Hindlimb muscle (tissue), 1 donor: ENCODE data around the gene TOMM40L. TPM values are rescaled to one million over a fixed set of nuclear protein-coding genes. Genes with fewer than 3 reads are reported as not detected.
A peak's percentile ranks its signal among the peaks of the same experiment; 100 is the strongest.

Experiments
- DNase-seq: peaks from one replicate; pipeline ENCODE4 v3.0.0-alpha.2; 2013
- polyA plus RNA-seq: library from polyadenylated mRNA; unstranded; fragments of 120-200 nt; gene quantifications from one replicate; pipeline ENCODE4 v1.2.1, GENCODE V29; 2013; ENCODE audit not compliant: insufficient read length

Gene TOMM40L
- polyA plus RNA-seq, 1 donor, result 9.0 TPM

- DNase-seq, result no peak
Measured at GRCh38 chr1:161197560-161198193, 28.2 kb upstream of the TOMM40L start.

GRCh38 chr1:161198194-161198896 lies 27.5 kb upstream of the TOMM40L start:
- DNase-seq, result peak; percentile 53

- DNase-seq, result peak; percentile 88
Measured at GRCh38 chr1:161198897-161199431, 26.9 kb upstream of the TOMM40L start, which contains the start of gene ADAMTS4. Gene ADAMTS4, minus strand, starts transcription at chr1:161199054. Its CDS starts 427 bp downstream, at chr1:161198627.

- no peak for DNase-seq
Measured at GRCh38 chr1:161199506-161200139, 26.2 kb upstream of the TOMM40L start.

- DNase-seq, result no peak
Measured at GRCh38 chr1:161200421-161200991, 25.4 kb upstream of the TOMM40L start.

- DNase-seq, result peak; percentile 78
Measured at GRCh38 chr1:161200992-161201835, 24.6 kb upstream of the TOMM40L start.

DNA sequence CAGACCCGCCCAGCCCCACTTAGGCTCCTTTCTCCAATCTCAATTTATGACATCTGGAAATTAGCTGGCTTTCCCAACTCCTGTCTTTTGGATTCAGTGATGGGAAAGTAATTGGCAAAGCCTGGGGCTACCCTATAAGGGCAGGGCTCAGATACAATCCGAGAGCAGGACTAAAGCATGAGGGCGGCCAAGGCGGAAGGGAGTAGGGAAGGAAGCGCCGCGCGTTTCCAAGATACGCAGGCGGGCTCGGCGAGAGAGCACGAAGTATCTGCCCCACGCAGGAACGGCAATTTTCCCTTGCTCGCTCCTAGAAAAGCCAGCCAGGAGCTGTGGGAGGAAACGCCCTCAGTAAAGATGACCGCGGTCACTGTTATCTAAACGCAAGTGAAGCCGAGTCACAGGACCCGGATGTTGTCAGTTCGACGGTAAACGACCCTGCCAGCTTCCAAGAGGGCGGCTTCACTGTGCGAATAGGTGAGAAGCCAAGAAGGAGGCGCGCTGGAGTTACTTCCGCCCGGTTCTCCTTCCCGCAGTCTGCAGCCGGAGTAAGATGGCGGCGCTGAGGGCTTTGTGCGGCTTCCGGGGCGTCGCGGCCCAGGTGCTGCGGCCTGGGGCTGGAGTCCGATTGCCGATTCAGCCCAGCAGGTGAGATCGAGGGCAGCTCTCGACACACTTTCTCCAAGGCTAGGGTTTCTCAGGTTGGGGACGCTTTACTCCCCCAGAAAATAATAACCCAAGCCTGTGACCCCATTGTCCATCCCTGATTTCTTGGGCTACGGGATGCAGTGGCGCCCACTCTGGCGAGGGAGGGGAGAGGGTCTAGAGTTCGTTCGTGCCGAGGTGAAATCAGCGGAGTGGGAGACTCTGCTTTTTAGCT lies 23.8 kb upstream of the TOMM40L start, which contains the start of gene NDUFS2:
Gene NDUFS2, plus strand, starts transcription at position 532 of the 877 bp plus-strand sequence. Its CDS starts 19 bp downstream, at position 551.
- peak; percentile 98 for DNase-seq

DNA sequence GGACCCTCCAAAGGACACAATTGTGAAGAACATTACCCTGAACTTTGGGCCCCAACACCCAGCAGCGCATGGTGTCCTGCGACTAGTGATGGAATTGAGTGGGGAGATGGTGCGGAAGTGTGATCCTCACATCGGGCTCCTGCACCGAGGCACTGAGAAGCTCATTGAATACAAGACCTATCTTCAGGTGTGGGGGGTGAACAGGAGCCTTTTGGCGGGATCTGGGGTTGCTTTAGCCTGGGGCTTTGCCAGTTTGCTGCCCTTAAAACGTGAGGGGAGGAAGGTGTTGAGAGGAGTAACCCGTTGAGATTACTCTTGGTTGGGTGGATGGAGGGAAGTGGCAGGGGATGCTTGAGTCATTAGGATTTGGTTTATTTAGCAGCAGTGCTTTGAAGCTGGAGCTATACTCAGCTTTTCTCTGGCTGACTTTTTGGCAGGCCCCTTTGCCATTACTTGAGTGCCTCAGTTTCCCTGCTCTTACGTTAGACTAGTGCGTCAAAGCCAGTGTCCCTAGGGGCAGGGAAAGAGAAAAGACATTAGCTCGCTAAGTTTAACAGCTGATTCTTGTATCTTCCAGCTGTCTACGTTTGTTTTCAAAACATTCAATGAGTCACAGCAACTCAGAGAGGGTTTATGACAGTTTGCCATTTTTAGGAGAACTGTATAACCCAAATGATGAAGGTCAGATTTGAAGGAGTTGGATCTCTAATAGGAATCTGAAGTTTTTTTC lies 19.3 kb upstream of the TOMM40L start:
- DNase-seq, result no peak

DNA sequence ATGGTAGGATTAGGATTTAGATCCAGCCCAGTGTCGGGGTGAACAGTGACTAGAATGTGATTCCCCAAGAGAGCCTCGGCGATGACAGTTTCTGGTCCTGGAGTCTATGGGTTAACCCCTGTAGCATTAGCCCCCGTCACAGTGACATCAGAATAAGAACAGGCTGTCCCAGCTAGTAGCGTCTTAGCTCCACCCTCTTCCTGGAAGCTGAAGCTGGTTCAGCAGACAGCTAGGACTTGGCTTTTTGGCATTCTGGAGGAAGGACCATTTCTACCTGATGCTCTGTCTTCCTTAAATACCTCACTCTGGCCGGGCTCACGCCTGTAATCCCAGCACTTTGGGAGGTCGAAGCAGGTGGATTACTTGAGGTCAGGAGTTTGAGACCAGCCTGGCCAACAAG lies 18.7 kb upstream of the TOMM40L start:
- no peak for DNase-seq

DNA sequence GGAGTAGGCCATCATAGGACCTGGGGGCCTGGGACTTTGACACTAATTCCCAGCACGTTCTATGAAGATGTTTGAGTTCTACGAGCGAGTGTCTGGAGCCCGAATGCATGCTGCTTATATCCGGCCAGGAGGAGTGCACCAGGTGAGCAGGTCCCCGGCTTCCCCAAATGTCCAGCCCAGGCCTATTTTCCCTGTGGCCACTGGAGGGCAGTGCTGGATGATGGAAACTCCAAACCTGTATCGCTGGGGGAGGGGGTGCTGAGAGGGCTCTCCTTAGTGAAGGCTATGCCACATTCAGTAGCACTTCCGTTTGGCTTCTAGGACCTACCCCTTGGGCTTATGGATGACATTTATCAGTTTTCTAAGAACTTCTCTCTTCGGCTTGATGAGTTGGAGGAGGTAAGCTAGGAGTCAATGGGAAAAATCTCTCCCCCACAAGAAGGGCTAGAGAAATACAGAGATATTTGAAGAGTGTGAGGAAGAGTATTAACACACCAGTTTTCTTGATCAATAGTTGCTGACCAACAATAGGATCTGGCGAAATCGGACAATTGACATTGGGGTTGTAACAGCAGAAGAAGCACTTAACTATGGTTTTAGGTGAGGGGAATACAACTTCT lies 16.0 kb upstream of the TOMM40L start:
- DNase-seq, result peak; percentile 68

DNA sequence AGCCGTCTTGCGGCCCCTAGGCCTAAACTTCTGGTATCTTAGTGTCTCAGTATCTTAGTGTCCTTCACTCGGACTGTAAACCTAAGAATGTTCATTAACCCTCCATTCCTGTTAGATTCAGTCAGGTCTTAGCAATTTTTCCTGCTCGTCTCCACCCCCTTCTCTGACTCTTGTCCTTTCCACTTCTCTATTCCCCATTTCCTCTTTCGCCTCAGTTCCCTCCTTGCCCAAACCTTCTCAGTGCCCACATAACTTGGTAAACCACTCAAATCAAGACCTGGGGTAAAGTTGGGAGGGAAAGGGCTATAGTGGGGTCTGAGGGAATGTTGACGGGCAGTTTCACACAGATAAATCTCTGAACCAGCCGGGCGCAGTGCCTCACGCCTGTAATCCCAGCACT lies 11.5 kb upstream of the TOMM40L start:
- no peak for DNase-seq

DNA sequence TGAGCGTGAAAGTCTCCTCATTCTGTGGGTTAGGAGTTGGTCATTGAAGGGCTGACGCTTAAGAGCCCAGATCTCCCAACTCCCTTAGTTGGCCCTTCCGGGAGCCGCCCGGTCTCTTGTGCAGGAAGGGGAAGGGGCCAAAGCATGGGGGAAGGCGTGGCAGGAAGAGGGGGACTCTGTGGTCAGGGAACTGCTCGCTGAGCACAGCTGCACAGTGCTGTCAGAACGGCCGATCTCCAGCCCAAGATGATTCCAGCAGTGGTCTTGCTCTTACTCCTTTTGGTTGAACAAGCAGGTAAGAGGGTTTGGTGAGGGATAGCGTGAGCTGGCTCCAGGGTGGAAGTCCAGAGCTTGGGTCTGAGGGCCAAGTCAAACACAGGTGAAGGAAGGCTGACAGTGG lies 10.8 kb upstream of the TOMM40L start, which contains the start of gene FCER1G:
Gene FCER1G, plus strand, starts transcription at position 220 of the 400 bp plus-strand sequence. Its CDS starts 27 bp downstream, at position 247.
- no peak for DNase-seq

DNA sequence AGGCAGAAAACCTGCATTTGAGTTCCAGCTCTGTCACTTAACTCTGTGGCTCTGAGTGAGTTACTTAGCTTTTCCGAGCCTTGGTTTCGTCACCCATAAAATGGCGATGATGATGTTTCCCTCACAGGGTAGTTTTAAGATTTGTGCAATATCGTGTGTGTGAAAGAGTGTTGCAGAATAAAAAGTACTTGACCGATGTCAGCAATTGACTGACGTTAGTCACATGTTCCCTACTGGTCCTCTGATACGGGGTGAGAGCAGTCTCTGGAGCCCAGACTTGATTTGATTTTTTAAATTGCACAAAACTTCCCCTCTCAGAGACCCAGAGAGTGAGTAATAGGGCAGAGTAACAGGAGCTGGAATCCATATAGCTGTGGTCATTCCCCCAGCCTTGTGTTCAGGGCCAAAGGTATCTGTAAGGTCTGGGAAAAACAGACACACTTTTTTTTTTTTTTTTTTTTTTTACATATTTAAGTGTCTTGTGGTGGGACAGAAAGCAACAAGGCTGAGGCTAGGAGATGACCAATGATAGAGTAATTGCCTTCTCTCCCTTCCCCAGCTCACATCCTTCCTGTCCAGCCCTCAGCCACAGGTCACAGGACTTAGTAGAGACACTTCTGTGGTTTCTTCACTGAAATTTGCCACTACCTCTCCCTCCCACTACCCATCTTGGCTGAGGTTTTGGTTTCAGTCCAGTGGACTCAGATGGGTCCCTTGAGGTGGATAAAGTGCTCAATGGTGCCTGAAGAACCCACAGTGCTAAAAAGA lies 8.7 kb upstream of the TOMM40L start:
- DNase-seq, result no peak

GRCh38 chr1:161217831-161218230 lies 8.0 kb upstream of the TOMM40L start:
- no peak for DNase-seq

DNA sequence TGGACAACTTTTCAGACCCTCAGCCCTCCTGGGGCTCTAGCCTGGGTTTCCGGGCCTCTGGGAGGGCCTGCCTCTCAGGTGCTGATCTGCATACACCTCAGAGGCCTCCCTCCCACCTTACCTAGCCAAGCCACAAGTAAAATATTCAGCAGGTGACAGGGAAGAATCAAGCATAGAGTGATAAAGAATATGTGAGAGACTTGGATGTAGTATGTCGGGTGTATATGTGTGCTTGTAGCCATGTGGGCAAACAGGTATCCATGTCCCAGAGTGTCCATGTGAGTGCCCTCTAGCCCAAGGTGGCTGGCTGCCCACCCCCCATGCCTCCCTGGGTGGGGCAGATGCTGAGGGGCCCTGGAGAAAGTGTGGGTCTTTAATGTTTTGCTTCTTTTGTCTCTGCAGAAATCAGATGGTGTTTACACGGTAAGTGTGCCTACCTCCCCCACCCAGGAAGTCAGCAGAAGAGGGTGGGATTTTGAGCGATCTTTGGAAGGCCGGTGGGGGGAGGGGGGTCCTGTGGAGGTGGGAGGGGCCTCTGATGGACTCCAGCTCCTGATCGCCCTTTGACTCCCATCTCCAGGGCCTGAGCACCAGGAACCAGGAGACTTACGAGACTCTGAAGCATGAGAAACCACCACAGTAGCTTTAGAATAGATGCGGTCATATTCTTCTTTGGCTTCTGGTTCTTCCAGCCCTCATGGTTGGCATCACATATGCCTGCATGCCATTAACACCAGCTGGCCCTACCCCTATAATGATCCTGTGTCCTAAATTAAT lies 7.4 kb upstream of the TOMM40L start:
- DNase-seq, result no peak

DNA sequence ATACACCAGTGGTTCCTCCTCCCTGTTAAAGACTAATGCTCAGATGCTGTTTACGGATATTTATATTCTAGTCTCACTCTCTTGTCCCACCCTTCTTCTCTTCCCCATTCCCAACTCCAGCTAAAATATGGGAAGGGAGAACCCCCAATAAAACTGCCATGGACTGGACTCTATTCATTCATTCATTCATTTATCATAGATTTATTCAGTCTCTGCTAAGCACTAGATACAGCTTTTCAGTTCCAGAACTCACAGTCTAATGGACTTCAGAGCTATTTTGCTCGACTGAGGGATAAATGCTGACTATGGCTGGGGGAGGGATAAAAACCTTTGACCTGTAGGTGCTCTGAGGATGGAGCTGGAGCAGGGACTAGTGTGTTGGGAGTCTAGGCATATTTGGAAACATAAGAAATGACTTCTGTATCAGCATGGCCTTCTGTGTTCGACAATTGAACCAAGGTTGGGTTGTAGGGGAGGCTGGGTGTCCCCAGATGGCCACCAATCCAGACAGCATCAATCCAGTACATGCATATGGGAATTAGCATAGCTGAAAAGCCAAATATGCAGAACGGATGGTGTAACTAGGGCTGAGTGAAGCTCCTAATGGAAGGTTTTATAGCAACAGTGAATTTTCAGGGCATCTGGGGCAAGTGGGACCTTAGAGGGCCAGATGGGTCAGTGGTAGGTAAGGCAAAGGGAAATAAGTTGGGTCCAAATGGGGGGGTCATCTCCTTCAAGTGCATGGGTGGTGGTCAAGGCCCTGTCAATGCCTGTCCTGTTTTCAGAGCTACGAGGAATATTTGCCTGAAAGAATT lies 6.6 kb upstream of the TOMM40L start:
- DNase-seq, result no peak

DNA sequence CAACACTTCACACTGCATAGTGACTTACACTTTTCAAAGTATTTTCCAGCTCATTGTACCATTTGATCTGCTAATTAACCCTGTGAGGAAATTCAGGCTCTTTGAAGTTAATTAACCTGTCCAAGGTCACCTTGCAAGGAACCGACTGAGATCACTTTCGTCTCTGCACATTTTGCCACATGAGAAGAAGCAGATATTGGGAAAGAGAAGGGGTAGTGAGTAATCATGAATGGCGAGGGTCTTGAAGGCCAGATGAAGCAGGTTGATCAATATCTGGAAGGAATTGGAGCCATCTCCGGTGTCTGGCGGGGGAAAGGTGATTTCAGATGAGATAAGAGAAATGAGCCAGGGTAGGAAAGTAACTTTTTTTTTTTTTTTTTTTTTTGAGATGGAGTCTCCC lies 5.9 kb upstream of the TOMM40L start:
- DNase-seq, result no peak
